A549 (cell line): ENCODE results near the gene KCNQ2.

Experiments
- BHLHE40 ChIP-seq: IDR thresholded peaks from 2 replicates; pipeline ENCODE4 v1.6.1; 2012; ENCODE audit warnings: low read depth, low read length, inconsistent platforms
- CTCF ChIP-seq: fragments of >200 bp; sonication (Bioruptor Twin); formaldehyde crosslinking; IDR thresholded peaks from 3 replicates; pipeline ENCODE4 v1.5.1; 2016
- KDM5A ChIP-seq: fragments of 200-600 bp; sonication (generic); IDR thresholded peaks from 2 replicates; pipeline ENCODE4 v1.6.1; 2016; ENCODE audit warnings: antibody characterized with exemption, mild to moderate bottlenecking
- POLR2A ChIP-seq: IDR thresholded peaks from 2 replicates; pipeline ENCODE4 v1.6.1; 2012; ENCODE audit warnings: mild to moderate bottlenecking, low read length
- ZSCAN20 ChIP-seq: fragments of 250-450 bp; sonication (Bioruptor Pico); IDR thresholded peaks from 2 replicates; pipeline ENCODE4 v1.8.0; 2022; ENCODE audit warnings: mild to moderate bottlenecking, moderate library complexity

- TF ChIP-seq POLR2A (no peak), KDM5A (no peak), ZSCAN20 (no peak), CTCF (no peak), BHLHE40 (no peak)
These were observed 31.0 kb downstream of the KCNQ2 start for GRCh38 chr20:63441136-63442099.
